CD4-positive, alpha-beta T cell treated with Interleukin-2 at 100 ng/mL for 4 hours (primary cell): ENCODE results near the gene HMGCS1.
"Not testable (repeated sequence)": the region's sequence is repeated elsewhere in the genome, so short reads cannot be mapped to it uniquely, and the experiment has no call there.

ENCODE experiments used
- DNase-seq: peaks from one replicate; pipeline ENCODE4 v3.0.0-alpha.2; 2020; ENCODE audit warnings: low spot score

HMGCS1 gene

GRCh38 chr5:43312076-43312661 lies 1.0 kb downstream of the HMGCS1 start:
- DNase-seq: no peak

GRCh38 chr5:43309637-43310036 lies 3.6 kb downstream of the HMGCS1 start:
- no peak for DNase-seq

- no peak for DNase-seq
Observed at GRCh38 chr5:43309122-43309521, 4.1 kb downstream of the HMGCS1 start.

- not testable (repeated sequence) for DNase-seq
Observed at GRCh38 chr5:43306954-43307353, 6.3 kb downstream of the HMGCS1 start.

GRCh38 chr5:43305948-43306565 lies 7.2 kb downstream of the HMGCS1 start:
- peak; percentile 68 for DNase-seq

GRCh38 chr5:43304525-43304924 lies 8.7 kb downstream of the HMGCS1 start:
- peak; percentile 20 for DNase-seq

GRCh38 chr5:43303242-43303641 lies 10.0 kb downstream of the HMGCS1 start:
- DNase-seq: no peak

GRCh38 chr5:43302481-43302880 lies 10.7 kb downstream of the HMGCS1 start:
- no peak for DNase-seq

GRCh38 chr5:43301653-43302091 lies 11.5 kb downstream of the HMGCS1 start:
- no peak for DNase-seq

GRCh38 chr5:43300112-43300511 lies 13.1 kb downstream of the HMGCS1 start:
- DNase-seq: no peak

GRCh38 chr5:43298443-43298842 lies 14.8 kb downstream of the HMGCS1 start:
- no peak for DNase-seq

- no peak for DNase-seq
Observed at GRCh38 chr5:43296835-43297234, 16.4 kb downstream of the HMGCS1 start.

GRCh38 chr5:43295202-43295601 lies 18.0 kb downstream of the HMGCS1 start:
- no peak for DNase-seq

- DNase-seq: no peak
Observed at GRCh38 chr5:43294226-43294625, 19.0 kb downstream of the HMGCS1 start.

- no peak for DNase-seq
Observed at GRCh38 chr5:43290726-43291125, 22.5 kb downstream of the HMGCS1 start.

GRCh38 chr5:43288269-43288831 lies 24.9 kb downstream of the HMGCS1 start:
- DNase-seq: no peak

- no peak for DNase-seq
Observed at GRCh38 chr5:43287493-43287892, 25.7 kb downstream of the HMGCS1 start.

- DNase-seq: no peak
Observed at GRCh38 chr5:43286623-43287022, 26.6 kb downstream of the HMGCS1 start.

- no peak for DNase-seq
Observed at GRCh38 chr5:43281840-43282658, 31.2 kb downstream of the HMGCS1 start.

GRCh38 chr5:43279548-43280274 lies 33.5 kb downstream of the HMGCS1 start:
- DNase-seq: no peak

GRCh38 chr5:43275391-43275790 lies 37.8 kb downstream of the HMGCS1 start:
- no peak for DNase-seq

- DNase-seq: no peak
Observed at GRCh38 chr5:43274435-43275114, 38.6 kb downstream of the HMGCS1 start.
